HepG2 (cell line): Measurements from ENCODE around the gene FOCAD. TPM values are rescaled to one million over a fixed set of nuclear protein-coding genes. Genes with fewer than 3 reads are reported as not detected.

ENCODE experiments used
- ATAC-seq: fragments of 200-7000 bp; cut with Tn5 transposase; 3 replicates; pipeline ENCODE4 v1.9.1; 2020; ENCODE audit warnings: mild to moderate bottlenecking, moderate library complexity
- BruUV-seq: library from RNA; stranded (reverse); fragments of 400-500 nt; replicated peaks from 2 replicates; lab custom pipeline; 2021; lab: Mats Ljungman, UMichigan
- CTCF ChIA-PET: fragments of 300-600 bp; formaldehyde crosslinking; extraction: SDS; loops from one replicate; lab custom pipeline; 2021; ENCODE audit warnings: low total read pairs, inconsistent platforms, low intra/inter-chr PET ratio; lab: Yijun Ruan, JAX
- POLR2A ChIA-PET: fragments of 350-600 bp; sonication (Branson Sonifier 250); formaldehyde crosslinking; loops from one replicate; lab custom pipeline; 2020; ENCODE audit warnings: antibody characterized with exemption, inconsistent platforms; lab: Yijun Ruan, JAX
- DNase-seq: peaks from one replicate; pipeline ENCODE4 v3.0.0-alpha.2; 2015; ENCODE audit warnings: low spot score
- FAIRE-seq: peaks from 3 replicates; lab custom pipeline; 2011; peaks lifted over from hg19 to GRCh38; lab: Jason Lieb, UNC
- H2AFZ ChIP-seq: one replicate; pipeline ENCODE4 v1.6.1; 2011; ENCODE audit warnings: low read length, inconsistent platforms
- H3K27ac ChIP-seq: fragments of 300-600 bp; 3 replicates; pipeline ENCODE4 v1.8.0; 2011; ENCODE audit warnings: mixed run types, mild to moderate bottlenecking, mixed read lengths, low read length, inconsistent platforms; ENCODE audit not compliant: insufficient read depth; ENCODE audit errors: extremely low read length
- H3K27me3 ChIP-seq, 2 experiments: fragments of 200-600 bp in 1 of 2; 2 replicates in 1 of 2; 3 replicates in 1 of 2; pipeline versions ENCODE4 v1.6.0 to v1.8.0; 2011; ENCODE audit warnings: low read length in 2 of 2, mild to moderate bottlenecking in 2 of 2, moderate library complexity in 2 of 2, inconsistent platforms in 1 of 2; ENCODE audit not compliant: insufficient read depth in 2 of 2, control insufficient read depth in 1 of 2
- H3K36me3 ChIP-seq, 2 experiments: fragments of 200-600 bp in 1 of 2; replicated peaks in 1 of 2; 2 replicates in 1 of 2; 3 replicates in 1 of 2; pipeline versions ENCODE4 v1.5.1 to v1.8.0; 2011; ENCODE audit warnings: low read length in 2 of 2, inconsistent platforms in 1 of 2; ENCODE audit not compliant: insufficient read depth in 2 of 2, control insufficient read depth in 1 of 2
- H3K4me1 ChIP-seq: 2 replicates; pipeline ENCODE4 v1.5.1; 2012; ENCODE audit warnings: low read length, inconsistent platforms; ENCODE audit not compliant: insufficient read depth
- H3K4me2 ChIP-seq: 2 replicates; pipeline ENCODE4 v1.6.0; 2011; ENCODE audit warnings: low read depth, low read length, inconsistent platforms
- H3K4me3 ChIP-seq, 3 experiments: fragments of 200-600 bp in 1 of 3; sonication (generic), shearing (Covaris generic) in 1 of 3; replicated peaks in 1 of 3; 2 replicates each; pipeline ENCODE4 v1.5.1; 2011 to 2016; ENCODE audit warnings: low read length in 3 of 3, inconsistent platforms in 2 of 3, low read depth in 2 of 3, mild to moderate bottlenecking in 2 of 3, control low read depth in 1 of 3, mixed read lengths in 1 of 3; ENCODE audit not compliant: insufficient read depth in 1 of 3
- H3K79me2 ChIP-seq: one replicate; pipeline ENCODE4 v1.6.1; 2011; ENCODE audit warnings: low read length, inconsistent platforms; ENCODE audit not compliant: insufficient read depth
- H3K9ac ChIP-seq: 2 replicates; pipeline ENCODE4 v1.6.0; 2011; ENCODE audit warnings: mild to moderate bottlenecking, low read depth, low read length, inconsistent platforms; ENCODE audit not compliant: insufficient read depth
- H3K9me3 ChIP-seq: 2 replicates; pipeline ENCODE4 v1.5.1; 2012; ENCODE audit warnings: mild to moderate bottlenecking, low read length
- H4K20me1 ChIP-seq: 2 replicates; pipeline ENCODE4 v1.6.0; 2011; ENCODE audit warnings: inconsistent platforms, mild to moderate bottlenecking, low read length, moderate library complexity; ENCODE audit not compliant: insufficient read depth
- CEBPB ChIP-seq: IDR thresholded peaks from 2 replicates; pipeline ENCODE4 v1.6.1; 2011; ENCODE audit warnings: low read depth, low read length, improper control_type of control experiment, borderline replicate concordance
- GMEB1 ChIP-seq: sonication (generic); formaldehyde crosslinking; IDR thresholded peaks from 2 replicates; pipeline ENCODE4 v1.5.1; 2020; ENCODE audit warnings: missing genetic modification reagents, mild to moderate bottlenecking, borderline replicate concordance
- KDM2A ChIP-seq: sonication (generic); formaldehyde crosslinking; IDR thresholded peaks from 2 replicates; pipeline ENCODE4 v1.4.0; 2020; ENCODE audit warnings: low read depth, missing genetic modification reagents, borderline replicate concordance
- MTERF4 ChIP-seq: sonication (generic); formaldehyde crosslinking; IDR thresholded peaks from 2 replicates; pipeline ENCODE4 v1.8.0; 2023; ENCODE audit warnings: mild to moderate bottlenecking, missing genetic modification reagents
- NCOA5 ChIP-seq: sonication (generic); formaldehyde crosslinking; IDR thresholded peaks from 2 replicates; pipeline ENCODE4 v1.4.0; 2020; ENCODE audit warnings: missing genetic modification reagents
- NPAS2 ChIP-seq: sonication (generic); formaldehyde crosslinking; IDR thresholded peaks from 2 replicates; pipeline ENCODE4 v1.8.0; 2022; ENCODE audit warnings: mild to moderate bottlenecking, missing genetic modification reagents, borderline replicate concordance
- PHF21A ChIP-seq: sonication (generic); formaldehyde crosslinking; IDR thresholded peaks from 2 replicates; pipeline ENCODE4 v1.5.0; 2020; ENCODE audit warnings: mild to moderate bottlenecking, missing genetic modification reagents
- SRSF1 ChIP-seq: fragments of 200-400 bp; formaldehyde crosslinking; optimal IDR thresholded peaks from 2 replicates; pipeline ENCODE3; 2017; ENCODE audit warnings: mild to moderate bottlenecking, low read depth, low read length, moderate library complexity
- ZNF17 ChIP-seq: sonication (generic); formaldehyde crosslinking; IDR thresholded peaks from 2 replicates; pipeline ENCODE4 v1.5.0; 2020; ENCODE audit warnings: mild to moderate bottlenecking, missing genetic modification reagents
- ZNF709 ChIP-seq: sonication (generic); formaldehyde crosslinking; IDR thresholded peaks from 2 replicates; pipeline ENCODE4 v1.5.0; 2020; ENCODE audit warnings: mild to moderate bottlenecking, missing genetic modification reagents
- ZNF816 ChIP-seq: sonication (generic); formaldehyde crosslinking; IDR thresholded peaks from 2 replicates; pipeline ENCODE4 v1.8.0; 2022; ENCODE audit warnings: missing genetic modification reagents, mild to moderate bottlenecking, borderline replicate concordance
- ZNF839 ChIP-seq: sonication (generic); formaldehyde crosslinking; IDR thresholded peaks from 2 replicates; pipeline ENCODE4 v1.4.0; 2020; ENCODE audit warnings: missing genetic modification reagents, mild to moderate bottlenecking, borderline replicate concordance
- WGBS: methylation state at CpG from one replicate; pipeline ENCODE4 v1.1.6; 2017; ENCODE audit warnings: low lambda C conversion rate; 5-methylcytosine and 5-hydroxymethylcytosine counted together
- in situ Hi-C: cut with HindIII; loops from 2 replicates; pipeline ENCODE4 v1.10.0; 2017; ENCODE audit warnings: low pct_unique_long_range_greater_than_20kb; ENCODE audit not compliant: extremely low pct_ligation_motif_present
- intact Hi-C: fragments of 100-400 bp; cut with micrococcal nuclease; formaldehyde crosslinking; loops from one replicate; pipeline ENCODE4 v1.10.0; 2022; ENCODE audit not compliant: unreplicated experiment
- polyA plus RNA-seq, 8 experiments: library from polyadenylated mRNA; depleted of rRNA in 3 of 8; stranded (reverse) in 7 of 8; unstranded in 1 of 8; fragments of >200 nt; fragmentation: Illumina TruSeq in 4 of 8; extraction: Trizol in 4 of 8; gene quantifications; 2 replicates each; pipeline versions ENCODE4 v1.2.1 to v1.2.3, GENCODE V29; 2011 to 2016; ENCODE audit warnings: low read depth in 4 of 8, missing spikeins in 1 of 8, mixed read lengths in 1 of 8; ENCODE audit not compliant: insufficient read depth in 1 of 8
- total RNA-seq, 5 experiments: library from RNA; depleted of rRNA; stranded (reverse); fragments of >200 nt; fragmentation: Illumina TruSeq; extraction: Trizol; gene quantifications; 2 replicates each; pipeline ENCODE4 v1.2.3, GENCODE V29; 2016; ENCODE audit warnings: low read depth in 1 of 5

The FOCAD gene
- total and polyA plus RNA-seq, 2 of the 13 experiments (the other 11 are each of a cell fraction or from before 2014, with no cell fraction given): 18.0 to 31.1 TPM

- Histone ChIP-seq H3K9me3 (no peaks in the 10 kb centered on the region), H3K9ac (no peak overlapping the region), H3K36me3 (no peaks in the 10 kb centered on the region), H3K4me2 (no peak overlapping the region), H3K4me3 (no peak overlapping the region), H3K27me3 (no peaks in the 10 kb centered on the region), H3K79me2 (no peaks in the 10 kb centered on the region), H3K27ac (no peak overlapping the region), H2AFZ (no peak overlapping the region), H3K4me1 (no peaks in the 10 kb centered on the region), H4K20me1 (no peaks in the 10 kb centered on the region)
- no TSS peak for BruUV-seq
- no peak for DNase-seq
- no peak for ATAC-seq
- no peak for FAIRE-seq
- intact Hi-C loops: loop anchor here (10.0 kb wide), 2 partner anchors 64 to 214 kb away; no protein-coding TSS in a partner anchor
- in situ Hi-C loops: no loop called here
- CTCF ChIA-PET: no interaction called here
- WGBS: 30% methylated on average over 6 of the region's 6 CpGs
- TF ChIP-seq SRSF1: no peak
- no peak for TF ChIP-seq ZNF17 (CRISPR knock-in tag)
- TF ChIP-seq, all 625 proteins: peak for 0
- POLR2A ChIA-PET: no interaction called here
Measured at GRCh38 chr9:20670395-20670794, 13.7 kb upstream of the FOCAD start.

- no peak for ATAC-seq
- WGBS: 41% methylated on average over 4 of the region's 4 CpGs
- no peak overlapping the region for H3K9ac ChIP-seq
- intact Hi-C loops: loop anchor here (10.0 kb wide), 2 partner anchors 63 to 213 kb away; no protein-coding TSS in a partner anchor
- no peaks in the 10 kb centered on the region for H3K9me3 ChIP-seq
- no peaks in the 10 kb centered on the region for H3K36me3 ChIP-seq
- no peak for TF ChIP-seq MTERF4 (CRISPR knock-in tag)
- TF ChIP-seq ZNF709: no peak
- TF ChIP-seq CEBPB: no peak
- no peak for TF ChIP-seq ZNF839 (CRISPR knock-in tag)
- no peak for TF ChIP-seq PHF21A (CRISPR knock-in tag)
- no peak for TF ChIP-seq GMEB1 (CRISPR knock-in tag)
- no peak for TF ChIP-seq NCOA5
- no peak for TF ChIP-seq NPAS2 (CRISPR knock-in tag)
- no peak for TF ChIP-seq ZNF816 (CRISPR knock-in tag)
- TF ChIP-seq KDM2A (CRISPR knock-in tag): no peak
- TF ChIP-seq, all 625 proteins: peak for 0
- H2AFZ ChIP-seq: no peak overlapping the region
- no peaks in the 10 kb centered on the region for H3K79me2 ChIP-seq
- BruUV-seq: no TSS peak
- ChIA-PET POLR2A (no interaction called here), CTCF (no interaction called here)
- H3K27ac ChIP-seq: no peak overlapping the region
- H4K20me1 ChIP-seq: no peaks in the 10 kb centered on the region
- DNase-seq (no peak), FAIRE-seq (no peak)
- no peaks in the 10 kb centered on the region for H3K4me1 ChIP-seq
- no peak overlapping the region for H3K4me2 ChIP-seq
- in situ Hi-C loops: no loop called here
- H3K27me3 ChIP-seq: no peaks in the 10 kb centered on the region
- no peak overlapping the region for H3K4me3 ChIP-seq
Measured at GRCh38 chr9:20671635-20672034, 12.4 kb upstream of the FOCAD start.
